ENCODE results near the gene CHCHD6.

Gene CHCHD6

GRCh38 chr3:126956866-126957650 lies 253.0 kb downstream of the CHCHD6 start:
- DNase-seq (ENCODE audit: low read depth in 1 of 2, low spot score in 1 of 2): no peak

GRCh38 chr3:126957776-126958637 lies 254.0 kb downstream of the CHCHD6 start:
- DNase-seq (ENCODE audit: low read depth in 1 of 2, low spot score in 1 of 2): no peak

GRCh38 chr3:126958638-126959085 lies 254.6 kb downstream of the CHCHD6 start:
- no peak for DNase-seq (ENCODE audit: low read depth in 1 of 2, low spot score in 1 of 2)

GRCh38 chr3:126959136-126959920 lies 255.3 kb downstream of the CHCHD6 start:
- no peak for DNase-seq (ENCODE audit: low read depth in 1 of 2, low spot score in 1 of 2)

GRCh38 chr3:126959921-126960603 lies 256.0 kb downstream of the CHCHD6 start:
- no peak for DNase-seq (ENCODE audit: low read depth in 1 of 2, low spot score in 1 of 2)

GRCh38 chr3:126960604-126960995 lies 256.6 kb downstream of the CHCHD6 start:
- DNase-seq (ENCODE audit: low read depth in 1 of 2, low spot score in 1 of 2): no peak

GRCh38 chr3:126961191-126961790 lies 257.3 kb downstream of the CHCHD6 start:
- no peak for DNase-seq (ENCODE audit: low read depth in 1 of 2, low spot score in 1 of 2)

GRCh38 chr3:126961791-126962461 lies 257.9 kb downstream of the CHCHD6 start:
- DNase-seq (ENCODE audit: low read depth in 1 of 2, low spot score in 1 of 2): no peak

GRCh38 chr3:126962756-126963155 lies 258.7 kb downstream of the CHCHD6 start:
- DNase-seq (ENCODE audit: low read depth in 1 of 2, low spot score in 1 of 2): no peak

- no peak for DNase-seq (ENCODE audit: low read depth in 1 of 2, low spot score in 1 of 2)
Measured at GRCh38 chr3:126963261-126964190, 259.5 kb downstream of the CHCHD6 start.

- no peak for DNase-seq (ENCODE audit: low read depth in 1 of 2, low spot score in 1 of 2)
Measured at GRCh38 chr3:126964261-126964660, 260.2 kb downstream of the CHCHD6 start.

GRCh38 chr3:126964950-126965349 lies 260.9 kb downstream of the CHCHD6 start:
- DNase-seq (ENCODE audit: low read depth in 1 of 2, low spot score in 1 of 2): no peak

- no peak for DNase-seq (ENCODE audit: low read depth in 1 of 2, low spot score in 1 of 2)
Measured at GRCh38 chr3:126965526-126966080, 261.6 kb downstream of the CHCHD6 start.

GRCh38 chr3:126967386-126967785 lies 263.3 kb downstream of the CHCHD6 start:
- no peak for DNase-seq (ENCODE audit: low read depth in 1 of 2, low spot score in 1 of 2)

GRCh38 chr3:126968391-126969390 lies 264.7 kb downstream of the CHCHD6 start:
- no peak for DNase-seq (ENCODE audit: low read depth in 1 of 2, low spot score in 1 of 2)

GRCh38 chr3:126969586-126969985 lies 265.5 kb downstream of the CHCHD6 start:
- no peak for DNase-seq (ENCODE audit: low read depth in 1 of 2, low spot score in 1 of 2)

GRCh38 chr3:126970101-126970500 lies 266.1 kb downstream of the CHCHD6 start:
- DNase-seq (ENCODE audit: low read depth in 1 of 2, low spot score in 1 of 2): no peak
